Measurements from ENCODE around the gene PTPN3.

PTPN3 gene

GRCh38 chr9:109421026-109421970 lies 76.8 kb downstream of the PTPN3 start:
- no peak for DNase-seq (ENCODE audit: low spot score)

GRCh38 chr9:109419531-109419930 lies 78.6 kb downstream of the PTPN3 start:
- no peak for DNase-seq (ENCODE audit: low spot score)

GRCh38 chr9:109418827-109419226 lies 79.3 kb downstream of the PTPN3 start:
- no peak for DNase-seq (ENCODE audit: low spot score)

- no peak for DNase-seq (ENCODE audit: low spot score)
Observed at GRCh38 chr9:109417585-109418544, 80.2 kb downstream of the PTPN3 start.

GRCh38 chr9:109417054-109417453 lies 81.1 kb downstream of the PTPN3 start:
- DNase-seq (ENCODE audit: low spot score) = no peak

- DNase-seq (ENCODE audit: low spot score) = no peak
Observed at GRCh38 chr9:109416135-109416706, 81.9 kb downstream of the PTPN3 start.

GRCh38 chr9:109414125-109414785 lies 83.9 kb downstream of the PTPN3 start:
- no peak for DNase-seq (ENCODE audit: low spot score)

- DNase-seq (ENCODE audit: low spot score) = peak; percentile 71
Observed at GRCh38 chr9:109411798-109412352, 86.2 kb downstream of the PTPN3 start.

GRCh38 chr9:109411069-109411761 lies 86.9 kb downstream of the PTPN3 start:
- DNase-seq (ENCODE audit: low spot score) = no peak

- DNase-seq (ENCODE audit: low spot score) = no peak
Observed at GRCh38 chr9:109409773-109410397, 88.2 kb downstream of the PTPN3 start.

GRCh38 chr9:109408759-109409462 lies 89.2 kb downstream of the PTPN3 start:
- no peak for DNase-seq (ENCODE audit: low spot score)

- DNase-seq (ENCODE audit: low spot score) = no peak
Observed at GRCh38 chr9:109403766-109404320, 94.3 kb downstream of the PTPN3 start.

- no peak for DNase-seq (ENCODE audit: low spot score)
Observed at GRCh38 chr9:109403116-109403515, 95.0 kb downstream of the PTPN3 start.

GRCh38 chr9:109401990-109402318 lies 96.2 kb downstream of the PTPN3 start:
- DNase-seq (ENCODE audit: low spot score) = no peak

GRCh38 chr9:109401169-109401989 lies 96.7 kb downstream of the PTPN3 start:
- DNase-seq (ENCODE audit: low spot score) = peak; percentile 78

- no peak for DNase-seq (ENCODE audit: low spot score)
Observed at GRCh38 chr9:109399258-109399767, 98.8 kb downstream of the PTPN3 start.

GRCh38 chr9:109391176-109391575 lies 106.9 kb downstream of the PTPN3 start:
- no peak for DNase-seq (ENCODE audit: low spot score)

- no peak for DNase-seq (ENCODE audit: low spot score)
Observed at GRCh38 chr9:109387856-109388255, 110.3 kb downstream of the PTPN3 start.

Measured in AG20443 (cell line).